ENCODE results near the gene WDR87. TPM values are rescaled to one million over a fixed set of nuclear protein-coding genes. Genes with fewer than 3 reads are reported as not detected.

WDR87 gene
- total and polyA plus RNA-seq, 2 of the 4 experiments (the other 2 are of a cell fraction), result not detected

GRCh38 chr19:37938353-37938752, 32.0 kb upstream of the WDR87 start:
- H3K9ac ChIP-seq (ENCODE audit: low read depth, low read length), result no peak overlapping the region
- H4K91ac ChIP-seq (ENCODE audit: insufficient read depth, low read depth, low read length), result no peak overlapping the region
- ChIA-PET POLR2A (ENCODE audit: unreplicated experiment) (no interaction called here), CTCF (no interaction called here)
- peaks cover 5% of the 10 kb centered on the region for H3K4me1 ChIP-seq (ENCODE audit: control insufficient read depth, insufficient read depth, low read length)
- no peak overlapping the region for H2BK15ac ChIP-seq (ENCODE audit: low read depth, low read length)
- H3K4me2 ChIP-seq (ENCODE audit: low read depth, low read length), result no peak overlapping the region
- intact Hi-C loops (cut with micrococcal nuclease) (no loop called here), dilution Hi-C loops (cut with HindIII; ENCODE audit: low sequenced_read_pairs, unreplicated experiment) (no loop called here), in situ Hi-C loops (cut with MboI; ENCODE audit: low sequenced_read_pairs) (no loop called here)
- no peak for ATAC-seq (ENCODE audit: low read depth)
- DNase-seq, result no peak
- no peaks in the 10 kb centered on the region for H3K27me3 ChIP-seq (ENCODE audit: control insufficient read depth, insufficient read depth, low read length)
- WGBS, 2 experiments (ENCODE audit: extremely low coverage in 2 of 2, insufficient read length in 1 of 2), result no CpG with 5 or more reads among the region's 1 CpG
- H2BK120ac ChIP-seq (ENCODE audit: low read depth, low read length), result no peak overlapping the region
- H2AFZ ChIP-seq (replicated peaks; ENCODE audit: low read length, poor library complexity), result no peak overlapping the region
- no peak overlapping the region for H4K5ac ChIP-seq (ENCODE audit: low read depth, low read length)
- H2AK5ac ChIP-seq (ENCODE audit: low read depth, low read length), result no peak overlapping the region
- H3K23ac ChIP-seq (ENCODE audit: low read depth, low read length), result no peak overlapping the region
- peaks cover 10% of the 10 kb centered on the region for H3K9me1 ChIP-seq (ENCODE audit: insufficient read depth, low read length)
- H3K4ac ChIP-seq (ENCODE audit: low read depth, low read length), result no peak overlapping the region
- peaks cover 59 to 88% of the 10 kb centered on the region in 2 experiments for H3K79me1 ChIP-seq (ENCODE audit: low read depth in 1 of 2, low read length in 2 of 2)
- H3K56ac ChIP-seq (ENCODE audit: extremely low read depth, insufficient read depth, low read length), result no peak overlapping the region
- H3K4me3 ChIP-seq (ENCODE audit: insufficient read depth, low read depth, low read length), result no peak overlapping the region
- no peak overlapping the region for H2BK20ac ChIP-seq (ENCODE audit: low read depth, low read length)
- H3K9me3 ChIP-seq (ENCODE audit: control insufficient read depth, insufficient read depth, low read length), result peaks cover 9% of the 10 kb centered on the region
- BruUV-seq (replicated peaks), result no TSS peak
- no peak overlapping the region for H3K18ac ChIP-seq (ENCODE audit: low read depth, low read length)
- no peak overlapping the region for H4K8ac ChIP-seq (ENCODE audit: low read depth in 2 of 2, low read length in 2 of 2)
- TF ChIP-seq RFX5 (IDR thresholded peaks at IDR 0.05; ENCODE audit: low read depth, low read length) (no peak), BHLHE40 (IDR thresholded peaks at IDR 0.05; ENCODE audit: low read depth, low read length) (no peak), FOS (IDR thresholded peaks at IDR 0.05; ENCODE audit: low read depth, low read length) (no peak), CEBPB (IDR thresholded peaks at IDR 0.05; ENCODE audit: low read depth, low read length) (no peak), MAZ (IDR thresholded peaks at IDR 0.05; ENCODE audit: borderline replicate concordance, low read depth, low read length) (no peak), CHD1 (IDR thresholded peaks at IDR 0.05; ENCODE audit: low read depth, low read length) (no peak), MAFK (IDR thresholded peaks at IDR 0.05; ENCODE audit: low read depth, low read length) (no peak), MXI1 (IDR thresholded peaks at IDR 0.05; ENCODE audit: borderline replicate concordance, low read depth, low read length) (no peak), CTCF (conservative IDR thresholded peaks at IDR 0.05; ENCODE audit: low read depth, low read length) (no peak), USF2 (IDR thresholded peaks at IDR 0.05; ENCODE audit: low read depth, low read length) (no peak), NFE2L2 (IDR thresholded peaks at IDR 0.05; ENCODE audit: low read depth, low read length) (no peak), ELK1 (IDR thresholded peaks at IDR 0.05; ENCODE audit: borderline replicate concordance, low read depth, low read length) (no peak), RAD21 (IDR thresholded peaks at IDR 0.05; ENCODE audit: low read length) (no peak), POLR2A (IDR thresholded peaks at IDR 0.05; ENCODE audit: low read depth, low read length) (no peak), RCOR1 (IDR thresholded peaks at IDR 0.05; ENCODE audit: insufficient replicate concordance, low read length) (no peak), SMC3 (IDR thresholded peaks at IDR 0.05; ENCODE audit: low read depth, low read length) (no peak)
- H3K27ac ChIP-seq (ENCODE audit: insufficient read depth, low read length), result no peak overlapping the region
- no peak overlapping the region for H2AK9ac ChIP-seq (replicated peaks; ENCODE audit: low read depth, low read length, poor library complexity)
- peaks cover 16% of the 10 kb centered on the region for H4K20me1 ChIP-seq (ENCODE audit: insufficient read depth, low read length)
- no peak overlapping the region for H3K14ac ChIP-seq (replicated peaks; ENCODE audit: low read depth, low read length)
- no peak overlapping the region for H2BK5ac ChIP-seq (ENCODE audit: low read depth, low read length, poor library complexity, severe bottlenecking)
- peaks cover 3% of the 10 kb centered on the region; the same call in 1 of the 2 replicates for H3K36me3 ChIP-seq (ENCODE audit: control insufficient read depth, insufficient read depth, low read length)

All from IMR-90 (cell line).